NCI-H510A (cell line): ENCODE data around the gene RSPRY1.
"Not testable (repeated sequence)": the region's sequence is repeated elsewhere in the genome, so short reads cannot be mapped to it uniquely, and the experiment has no call there.

ENCODE experiments used
- DNase-seq: peaks from one replicate; lab custom pipeline; 2025; lab: John Stamatoyannopoulos, UW

Gene RSPRY1

DNA sequence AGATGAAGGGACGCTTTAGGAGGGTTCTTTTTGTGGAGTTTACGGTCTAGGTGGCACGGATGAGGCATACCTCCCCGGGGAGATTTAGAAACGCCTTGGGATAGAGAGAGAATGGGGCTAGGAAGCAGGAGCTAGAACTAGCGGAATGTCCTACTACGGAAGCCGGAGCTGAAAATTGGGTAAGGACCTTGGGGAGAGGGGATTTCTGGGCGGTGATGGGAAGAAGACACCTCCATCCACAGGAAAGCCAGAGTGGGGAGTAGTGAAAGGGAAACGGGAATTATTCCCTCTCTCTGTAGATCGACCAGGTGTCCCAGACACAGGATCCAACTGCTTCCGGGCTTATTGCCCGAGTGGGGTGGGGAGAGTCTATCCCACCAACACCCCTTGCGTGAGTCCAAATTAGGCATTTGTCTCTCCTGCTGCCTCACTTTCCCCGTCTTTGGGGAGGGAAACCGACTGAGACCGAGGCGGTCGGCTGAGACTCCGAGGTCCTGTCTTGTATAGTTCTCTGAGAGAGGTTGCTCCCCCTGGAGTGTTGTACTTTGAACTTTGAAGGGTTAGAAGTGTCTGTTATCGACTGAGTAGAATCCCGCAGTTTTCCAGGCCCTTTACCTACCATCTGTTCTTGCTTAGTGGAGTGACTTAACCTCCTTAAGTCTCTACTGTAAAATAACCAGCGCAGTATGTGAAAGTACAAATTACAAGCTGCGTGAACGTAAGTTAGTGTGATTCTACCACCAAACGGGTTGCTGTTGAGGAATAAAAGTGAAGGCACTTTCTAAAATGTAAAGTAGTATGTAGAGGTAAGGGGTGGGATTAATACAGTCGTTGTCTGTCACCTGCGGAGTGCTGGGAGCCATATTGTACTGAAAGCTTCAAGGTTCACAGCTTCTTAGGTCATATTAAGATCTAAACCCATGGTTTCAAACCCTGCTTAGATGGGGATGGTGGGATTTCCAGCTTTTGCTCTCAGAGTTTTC lies 1.0 kb downstream of the RSPRY1 start:
- no peak for DNase-seq

DNA sequence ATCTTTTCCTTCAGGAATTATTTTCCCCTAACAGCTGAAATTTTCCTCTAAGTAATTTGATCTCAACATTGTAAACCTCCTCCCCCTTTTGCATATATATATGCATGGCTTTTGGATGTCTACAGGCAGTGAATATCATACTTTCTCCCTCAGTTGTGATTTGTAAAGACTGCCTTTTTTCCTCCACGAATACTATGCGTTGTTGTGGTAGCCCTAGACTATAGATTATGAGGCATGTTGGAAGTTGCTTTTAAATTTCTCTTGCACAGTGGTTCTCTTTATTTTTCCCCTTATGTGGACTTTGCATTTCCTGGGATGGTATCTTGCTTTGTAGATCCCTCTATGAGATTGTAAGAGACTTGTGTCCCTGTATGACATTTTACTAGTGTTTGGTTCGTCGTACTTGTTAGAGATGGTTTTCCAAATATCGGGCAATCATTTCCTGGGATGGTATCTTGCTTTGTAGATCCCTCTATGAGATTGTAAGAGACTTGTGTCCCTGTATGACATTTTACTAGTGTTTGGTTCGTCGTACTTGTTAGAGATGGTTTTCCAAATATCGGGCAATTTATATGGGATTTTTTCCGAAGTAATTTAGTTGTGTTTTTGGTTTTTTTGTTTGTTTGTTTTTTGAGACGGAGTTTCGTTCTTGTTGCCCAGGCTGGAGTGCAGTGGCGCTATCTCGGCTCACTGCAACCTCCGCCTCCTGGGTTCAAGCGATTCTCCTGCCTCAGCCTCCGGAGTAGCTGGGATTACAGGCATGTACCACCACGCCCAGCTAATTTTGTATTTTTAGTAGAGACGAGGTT lies 2.0 kb downstream of the RSPRY1 start:
- DNase-seq: not testable (repeated sequence)

DNA sequence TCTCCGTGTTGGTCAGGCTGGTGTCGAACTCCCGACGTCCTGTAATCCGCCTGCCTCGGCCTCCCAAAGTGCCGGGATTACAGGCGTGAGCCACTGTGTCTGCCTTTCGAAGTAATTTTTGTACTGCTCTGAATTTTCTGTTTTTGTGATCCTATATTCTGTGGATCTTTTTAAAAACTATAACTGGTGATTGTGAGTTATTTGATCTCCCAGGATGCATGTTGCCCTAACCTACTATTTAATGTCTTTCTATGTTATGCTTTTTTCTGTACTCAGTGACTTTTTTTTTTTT lies 2.5 kb downstream of the RSPRY1 start:
- DNase-seq: no peak

DNA sequence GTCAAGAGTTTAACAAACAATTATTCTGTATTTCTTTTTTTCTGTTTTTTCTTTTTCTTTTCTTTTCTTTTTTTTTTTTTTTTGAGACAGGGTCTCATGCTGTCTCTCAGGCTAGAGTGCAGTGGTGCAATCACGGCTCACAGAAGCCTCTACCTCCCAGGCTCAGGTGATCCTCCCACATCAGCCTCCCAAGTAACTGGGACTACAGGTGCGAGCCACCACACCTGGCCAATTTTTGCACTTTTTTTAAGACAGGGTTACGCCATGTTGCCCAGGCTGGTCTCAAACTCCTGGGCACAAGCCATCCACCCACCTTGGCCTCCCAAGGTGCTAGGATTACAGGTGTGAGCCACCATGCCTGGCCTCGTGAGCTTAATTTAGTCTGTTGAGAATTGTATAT lies 3.4 kb downstream of the RSPRY1 start:
- DNase-seq: not testable (repeated sequence)

DNA sequence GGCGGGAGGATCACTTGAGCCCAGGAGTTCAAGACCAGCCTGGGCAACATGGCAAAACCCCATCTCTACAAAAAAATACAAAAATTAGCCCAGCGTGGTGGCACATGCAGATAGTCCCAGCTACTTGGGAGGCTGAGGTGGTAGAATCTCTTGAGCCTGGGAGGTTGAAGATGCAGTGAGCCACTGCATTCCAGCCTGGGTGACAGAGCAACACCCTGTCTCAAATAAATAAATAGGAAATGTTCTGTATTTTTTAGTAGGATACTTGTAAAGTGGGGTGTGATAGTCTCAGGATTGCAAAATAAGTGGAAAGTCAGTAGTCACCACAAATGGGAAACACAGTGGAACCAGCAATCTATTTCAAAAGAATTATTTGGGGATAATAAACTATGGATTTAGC lies 4.0 kb downstream of the RSPRY1 start:
- DNase-seq: no peak

DNA sequence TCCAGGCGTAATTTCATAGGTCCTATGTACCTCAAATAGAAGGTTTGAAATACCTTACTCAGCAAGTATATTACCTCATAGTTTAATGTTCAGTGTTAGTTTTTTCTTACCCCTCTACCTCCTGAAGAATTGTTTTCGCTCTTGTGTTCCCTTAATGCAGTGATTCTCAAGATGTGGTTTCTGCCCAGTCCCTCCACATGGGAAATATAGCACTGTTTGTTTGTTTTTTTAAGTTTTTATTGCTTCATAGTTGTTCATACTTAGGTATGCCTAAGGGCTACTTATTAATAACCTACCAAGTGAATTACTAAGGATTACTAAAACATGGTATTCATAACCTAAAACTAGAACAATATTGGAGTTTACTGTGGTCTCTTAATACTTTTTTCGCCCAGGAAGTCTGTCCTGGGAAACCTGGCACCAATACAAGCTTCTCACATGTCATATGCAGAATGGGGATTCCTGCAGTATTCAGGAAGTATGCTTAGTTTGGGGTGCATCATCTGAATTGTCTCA lies 5.0 kb downstream of the RSPRY1 start:
- DNase-seq: no peak

DNA sequence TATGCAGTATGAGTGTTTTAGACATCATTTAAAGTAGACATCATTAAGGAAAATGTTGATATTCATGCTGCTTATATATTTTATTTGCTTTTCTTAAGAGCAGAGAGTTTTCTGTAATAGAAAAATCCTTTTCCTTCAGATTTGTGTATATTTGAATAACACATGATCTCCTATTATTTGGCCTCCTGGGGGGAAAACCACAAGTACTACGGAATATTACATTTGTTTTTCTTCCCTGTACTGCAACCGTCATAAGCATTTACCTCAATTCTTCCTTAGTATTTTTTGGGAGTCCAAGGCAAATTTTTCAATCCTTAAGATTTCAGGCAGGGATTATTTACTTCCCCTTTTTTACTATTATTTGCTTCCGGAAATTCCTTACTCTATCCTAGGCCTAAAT lies 6.0 kb downstream of the RSPRY1 start:
- DNase-seq: no peak

DNA sequence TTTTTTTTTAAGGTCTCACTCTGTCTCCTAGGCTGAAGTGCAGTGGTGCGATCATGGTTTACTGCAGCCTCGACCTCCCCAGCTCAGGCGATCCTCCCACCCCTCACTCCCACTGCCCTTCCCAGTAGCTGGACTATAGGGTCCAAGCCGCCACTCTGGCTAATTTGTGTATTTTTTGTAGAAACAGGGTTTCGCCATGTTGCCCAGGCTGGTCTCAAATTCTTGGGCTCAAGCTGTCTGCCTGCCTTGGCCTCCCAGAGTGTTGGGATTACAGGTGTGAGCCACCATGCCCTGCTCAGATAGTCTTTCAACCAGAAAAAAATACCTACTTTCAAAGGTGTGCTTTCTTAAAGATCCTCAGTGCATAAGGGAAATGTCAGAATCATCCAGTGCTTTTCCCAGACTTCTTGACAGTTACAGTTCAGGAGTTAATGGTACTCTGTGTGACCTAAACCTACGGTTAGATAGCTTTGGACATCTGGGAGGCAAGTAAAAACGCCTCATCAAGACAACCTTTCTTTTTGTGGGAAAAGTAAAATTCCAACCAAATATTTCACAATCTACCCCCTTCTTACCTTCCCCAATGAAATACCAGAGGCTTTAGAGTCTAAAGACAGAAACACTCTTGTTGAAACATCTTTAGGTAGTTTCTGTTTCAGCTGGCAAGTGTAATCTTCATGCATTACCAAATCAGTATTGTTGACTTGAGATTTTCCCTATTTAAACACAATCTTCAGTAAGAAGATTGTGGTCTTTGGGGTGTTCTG lies 6.8 kb downstream of the RSPRY1 start:
- no peak for DNase-seq

DNA sequence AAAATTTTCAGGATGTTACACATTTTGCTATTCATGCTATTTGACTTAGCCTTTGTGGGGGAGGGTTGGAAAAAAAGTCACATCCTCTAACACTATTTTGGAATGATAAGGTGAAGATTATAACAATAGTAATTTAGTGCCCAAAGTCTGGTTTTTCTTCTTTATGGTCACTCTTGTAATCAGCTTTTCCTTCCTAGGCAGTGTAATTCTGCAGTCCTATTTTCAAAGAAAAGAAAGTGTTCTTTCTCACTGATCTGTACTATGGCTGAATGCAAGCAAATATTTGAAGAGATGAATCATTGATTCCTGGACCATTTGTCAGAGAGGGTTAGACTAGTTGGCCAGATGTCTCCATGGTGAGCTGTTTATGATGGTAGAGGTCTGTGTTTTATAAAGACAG lies 8.4 kb downstream of the RSPRY1 start:
- no peak for DNase-seq

DNA sequence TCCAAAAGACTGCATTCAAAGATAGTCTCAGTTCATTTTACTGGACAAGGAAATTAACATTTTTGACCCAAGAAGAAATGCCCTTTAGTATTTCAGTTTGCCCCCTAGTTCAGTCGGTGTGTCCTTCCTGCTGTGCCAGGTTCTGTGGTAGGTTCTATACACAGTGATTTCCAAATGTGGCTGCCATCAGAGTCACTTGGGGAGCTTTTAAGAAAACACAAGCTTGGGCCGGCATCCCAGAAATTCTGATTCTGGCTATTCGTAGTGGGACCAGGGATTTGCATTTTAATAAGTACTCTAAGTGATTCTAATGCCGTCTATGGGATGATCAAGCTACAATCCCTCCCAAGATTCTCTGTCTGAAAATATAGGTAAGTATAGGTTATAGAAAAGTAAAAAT lies 10.2 kb downstream of the RSPRY1 start:
- no peak for DNase-seq

DNA sequence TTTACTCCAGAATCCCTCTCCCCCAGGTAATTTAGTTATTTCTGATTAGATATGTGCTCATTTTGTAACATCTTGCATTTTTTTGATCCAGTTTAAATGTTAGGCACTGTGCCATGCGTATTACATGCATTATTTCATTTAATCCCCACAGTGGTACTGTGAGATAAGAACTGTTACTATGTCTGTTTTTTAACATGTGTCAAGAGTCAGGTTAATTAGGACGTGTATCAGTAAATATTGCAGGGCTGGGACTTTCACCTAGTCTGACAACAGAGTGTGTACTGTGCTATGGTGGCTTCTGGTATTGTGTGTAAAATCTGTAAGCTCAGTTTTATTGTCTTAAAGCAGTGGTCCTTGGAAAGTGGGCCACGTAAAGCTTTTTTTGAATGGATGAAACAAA lies 10.6 kb downstream of the RSPRY1 start:
- no peak for DNase-seq

DNA sequence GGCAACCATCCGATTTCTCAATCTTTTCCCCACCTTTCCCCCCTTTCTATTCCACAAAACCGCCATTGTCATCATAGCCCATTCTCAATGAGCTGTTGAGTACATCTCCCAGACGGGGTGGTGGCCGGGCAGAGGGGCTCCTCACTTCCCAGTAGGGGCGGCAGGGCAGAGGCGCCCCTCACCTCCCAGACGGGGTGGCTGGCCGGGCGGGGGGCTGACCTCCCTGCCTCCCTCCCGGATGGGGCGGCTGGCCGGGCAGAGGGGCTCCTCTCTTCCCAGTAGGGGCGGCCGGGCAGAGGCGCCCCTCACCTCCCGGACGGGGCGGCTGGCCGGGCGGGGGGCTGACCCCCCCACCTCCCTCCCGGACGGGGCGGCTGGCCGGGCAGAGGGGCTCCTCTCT lies 14.2 kb downstream of the RSPRY1 start:
- DNase-seq: not testable (repeated sequence)

DNA sequence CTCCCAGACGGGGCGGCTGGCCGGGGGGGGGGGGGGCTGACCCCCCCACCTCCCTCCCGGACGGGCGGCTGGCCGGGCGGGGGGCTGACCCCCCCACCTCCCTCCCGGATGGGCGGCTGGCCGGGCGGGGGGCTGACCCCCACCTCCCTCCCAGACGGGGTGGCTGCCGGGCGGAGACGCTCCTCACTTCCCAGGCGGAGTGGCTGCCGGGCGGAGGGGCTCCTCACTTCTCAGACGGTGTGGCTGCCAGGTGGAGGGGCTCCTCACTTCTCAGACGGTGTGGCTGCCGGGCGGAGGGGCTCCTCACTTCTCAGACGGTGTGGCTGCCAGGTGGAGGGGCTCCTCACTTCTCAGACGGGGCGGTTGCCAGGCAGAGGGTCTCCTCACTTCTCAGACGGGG lies 14.8 kb downstream of the RSPRY1 start:
- DNase-seq: not testable (repeated sequence)

DNA sequence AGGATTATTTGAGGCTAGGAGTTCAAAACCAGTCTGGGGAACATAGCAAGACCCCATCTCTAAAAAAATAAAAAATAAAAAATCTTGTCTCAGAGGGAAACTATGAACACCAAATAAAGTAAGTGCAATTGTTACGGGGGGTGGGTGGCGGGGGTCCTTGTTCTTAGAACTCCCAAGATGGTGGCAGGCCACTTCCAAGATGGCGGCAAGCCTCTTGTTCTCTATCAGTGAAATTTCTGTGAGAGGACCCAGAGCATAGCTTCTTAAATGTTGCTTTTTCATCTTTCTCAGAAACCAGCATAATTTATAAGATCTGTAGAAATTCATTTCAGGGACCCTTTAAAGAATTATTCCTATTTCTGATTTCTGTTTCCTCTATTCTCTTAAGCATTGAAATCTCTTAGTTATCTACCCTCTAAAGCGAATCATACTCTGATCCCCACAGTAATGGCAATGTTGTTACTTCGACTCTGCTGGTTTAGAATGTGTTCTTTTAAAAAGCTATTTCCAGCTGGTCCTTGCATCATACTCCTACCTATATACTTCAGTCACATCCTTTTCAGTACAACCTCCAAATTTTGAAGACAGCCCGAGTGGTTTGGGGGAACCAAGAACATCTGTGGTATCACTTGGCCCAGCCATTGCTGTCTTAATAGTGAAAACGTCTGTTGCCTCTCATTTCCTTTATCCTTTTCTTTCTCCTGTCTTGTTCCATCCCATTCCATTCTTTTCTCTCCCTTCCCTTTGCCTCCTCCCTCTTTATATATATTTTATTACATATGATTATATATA lies 16.2 kb downstream of the RSPRY1 start:
- no peak for DNase-seq

DNA sequence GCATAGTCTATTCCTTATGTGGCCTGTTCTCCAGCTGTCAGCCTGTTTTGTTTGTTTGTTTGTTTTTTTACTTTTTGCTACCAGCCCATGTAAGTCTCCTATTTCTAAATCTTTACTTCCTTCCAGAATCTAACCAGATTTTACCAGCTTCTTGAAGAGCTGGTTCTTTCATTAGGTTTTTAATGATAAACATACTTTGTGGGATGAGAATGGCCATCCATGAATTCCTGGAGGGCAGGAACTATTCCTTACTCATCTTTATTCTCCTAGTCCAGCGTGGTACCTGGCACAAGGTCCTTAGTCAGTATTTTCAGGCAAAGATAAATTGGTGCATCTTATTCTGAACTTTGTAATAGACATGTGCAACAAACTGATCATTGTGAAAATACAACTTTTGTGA lies 17.3 kb downstream of the RSPRY1 start:
- DNase-seq: no peak

DNA sequence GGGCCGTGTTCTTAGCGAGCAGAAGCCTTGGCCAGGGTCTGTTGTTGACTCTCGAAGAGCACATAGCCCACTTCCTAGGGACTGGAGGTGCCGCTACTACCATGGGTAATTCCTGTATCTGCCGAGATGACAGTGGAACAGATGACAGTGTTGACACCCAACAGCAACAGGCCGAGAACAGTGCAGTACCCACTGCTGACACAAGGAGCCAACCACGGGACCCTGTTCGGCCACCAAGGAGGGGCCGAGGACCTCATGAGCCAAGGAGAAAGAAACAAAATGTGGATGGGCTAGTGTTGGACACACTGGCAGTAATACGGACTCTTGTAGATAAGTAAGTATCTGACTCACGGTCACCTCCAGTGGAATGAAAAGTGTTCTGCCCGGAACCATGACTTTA lies 18.5 kb downstream of the RSPRY1 start:
- DNase-seq: no peak

DNA sequence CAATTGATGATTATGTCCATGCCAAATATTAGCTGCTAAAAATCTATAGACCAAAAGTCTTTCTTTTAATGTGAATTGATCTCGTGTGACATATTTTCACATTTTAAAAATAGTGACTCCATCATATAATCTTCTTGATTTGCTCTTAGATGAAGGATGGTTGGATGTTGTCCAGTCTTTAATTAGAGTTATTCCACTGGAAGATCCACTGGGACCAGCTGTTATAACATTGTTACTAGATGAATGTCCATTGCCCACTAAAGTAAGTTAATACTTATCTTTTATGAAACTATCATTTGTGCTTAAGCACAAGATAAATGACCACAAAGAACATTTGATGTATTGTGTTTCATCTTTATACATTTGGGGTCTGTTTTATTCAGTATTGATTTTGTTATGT lies 22.8 kb downstream of the RSPRY1 start:
- DNase-seq: no peak

DNA sequence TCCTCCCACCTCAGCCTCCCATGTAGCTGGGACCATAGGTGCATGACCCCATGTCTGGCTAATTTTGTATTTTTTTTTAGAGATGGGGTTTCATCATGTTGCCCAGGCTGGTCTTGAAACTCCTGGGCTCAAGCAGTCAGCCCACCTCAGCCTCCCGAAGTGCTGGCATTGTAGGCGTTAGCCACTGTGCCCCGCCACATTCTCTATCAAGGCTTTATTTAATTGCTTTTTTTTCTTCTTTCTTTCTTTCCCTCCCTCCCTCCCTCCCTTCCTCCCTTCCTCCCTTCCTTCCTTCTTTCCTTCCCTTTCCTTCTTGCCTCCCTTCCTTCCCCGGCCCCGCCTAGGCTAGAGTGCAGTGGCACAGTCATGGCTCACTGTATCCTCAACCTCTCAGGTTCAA lies 23.7 kb downstream of the RSPRY1 start:
- DNase-seq: no peak

DNA sequence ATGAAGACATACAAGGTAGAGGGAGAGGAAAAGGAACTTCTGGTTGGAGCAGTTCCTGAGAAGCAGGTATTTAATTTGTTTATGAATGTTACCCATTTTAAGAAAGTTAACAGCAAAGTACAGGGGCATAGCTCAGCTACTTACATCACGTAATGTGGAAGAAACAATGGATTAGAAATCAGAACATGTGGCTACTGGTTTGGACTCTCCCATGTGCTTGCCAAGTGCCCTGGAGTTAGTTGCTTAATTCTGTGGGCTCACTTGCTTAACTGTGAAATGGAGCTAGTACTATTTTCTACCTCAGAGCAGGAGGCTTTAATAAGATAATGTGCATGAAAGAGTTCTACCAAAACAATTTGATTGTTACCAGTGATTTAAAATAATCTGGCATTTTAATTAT lies 27.3 kb downstream of the RSPRY1 start:
- no peak for DNase-seq

DNA sequence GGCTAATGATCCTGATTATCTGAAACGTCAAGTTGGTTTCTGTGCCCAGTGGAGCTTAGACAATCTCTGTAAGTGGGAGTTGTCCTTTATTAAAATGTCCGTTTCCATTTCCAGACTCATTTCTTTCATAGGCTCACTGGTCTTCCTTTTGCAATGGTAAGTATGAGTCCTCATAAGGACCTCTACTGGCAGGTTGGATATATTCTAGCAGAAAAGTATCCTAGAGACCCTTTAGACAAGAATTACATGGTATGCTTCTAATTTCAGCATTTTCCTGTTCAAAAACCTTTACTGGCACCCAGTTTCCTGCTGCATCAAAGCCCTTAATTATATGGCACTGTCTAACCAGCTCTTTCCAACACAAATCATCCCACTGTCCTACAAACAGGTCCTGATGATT lies 30.8 kb downstream of the RSPRY1 start:
- DNase-seq: no peak

DNA sequence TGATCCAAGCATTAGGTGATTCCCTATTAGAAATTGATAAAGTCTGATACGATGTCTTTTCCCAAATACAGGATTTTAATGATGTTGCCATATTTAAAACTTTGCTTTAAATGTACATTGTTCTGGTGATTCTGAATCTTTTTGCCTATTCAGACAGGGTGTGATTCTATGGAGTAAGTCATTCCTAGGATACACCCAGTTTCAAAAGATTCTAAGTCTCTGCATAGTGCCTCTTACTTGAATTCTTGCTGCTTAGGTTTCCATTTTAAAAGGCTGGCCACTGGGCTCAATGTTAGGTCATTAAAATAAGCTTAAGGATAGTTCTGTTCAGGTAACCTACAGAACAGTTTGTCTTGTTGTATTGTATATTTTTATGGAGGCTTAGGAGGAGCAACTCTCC lies 36.9 kb downstream of the RSPRY1 start:
- DNase-seq: no peak
